HepG2 (cell line): Measurements from ENCODE around the gene SDHAF3. TPM values are rescaled to one million over a fixed set of nuclear protein-coding genes. Genes with fewer than 3 reads are reported as not detected.

Experiments
- ATAC-seq: fragments of 200-7000 bp; cut with Tn5 transposase; 3 replicates; pipeline ENCODE4 v1.9.1; 2020; ENCODE audit warnings: mild to moderate bottlenecking, moderate library complexity
- BruUV-seq: library from RNA; stranded (reverse); fragments of 400-500 nt; replicated peaks from 2 replicates; lab custom pipeline; 2021; lab: Mats Ljungman, UMichigan
- CTCF ChIA-PET: fragments of 300-600 bp; formaldehyde crosslinking; extraction: SDS; loops from one replicate; lab custom pipeline; 2021; ENCODE audit warnings: low total read pairs, inconsistent platforms, low intra/inter-chr PET ratio; lab: Yijun Ruan, JAX
- POLR2A ChIA-PET: fragments of 350-600 bp; sonication (Branson Sonifier 250); formaldehyde crosslinking; loops from one replicate; lab custom pipeline; 2020; ENCODE audit warnings: antibody characterized with exemption, inconsistent platforms; lab: Yijun Ruan, JAX
- DNase-seq: peaks from one replicate; pipeline ENCODE4 v3.0.0-alpha.2; 2015; ENCODE audit warnings: low spot score
- FAIRE-seq: peaks from 3 replicates; lab custom pipeline; 2011; peaks lifted over from hg19 to GRCh38; lab: Jason Lieb, UNC
- H2AFZ ChIP-seq: one replicate; pipeline ENCODE4 v1.6.1; 2011; ENCODE audit warnings: low read length, inconsistent platforms
- H3K27ac ChIP-seq: fragments of 300-600 bp; 3 replicates; pipeline ENCODE4 v1.8.0; 2011; ENCODE audit warnings: mixed run types, mild to moderate bottlenecking, mixed read lengths, low read length, inconsistent platforms; ENCODE audit not compliant: insufficient read depth; ENCODE audit errors: extremely low read length
- H3K27me3 ChIP-seq, 2 experiments: fragments of 200-600 bp in 1 of 2; 2 replicates in 1 of 2; 3 replicates in 1 of 2; pipeline versions ENCODE4 v1.6.0 to v1.8.0; 2011; ENCODE audit warnings: low read length in 2 of 2, mild to moderate bottlenecking in 2 of 2, moderate library complexity in 2 of 2, inconsistent platforms in 1 of 2; ENCODE audit not compliant: insufficient read depth in 2 of 2, control insufficient read depth in 1 of 2
- H3K36me3 ChIP-seq, 2 experiments: fragments of 200-600 bp in 1 of 2; replicated peaks in 1 of 2; 2 replicates in 1 of 2; 3 replicates in 1 of 2; pipeline versions ENCODE4 v1.5.1 to v1.8.0; 2011; ENCODE audit warnings: low read length in 2 of 2, inconsistent platforms in 1 of 2; ENCODE audit not compliant: insufficient read depth in 2 of 2, control insufficient read depth in 1 of 2
- H3K4me1 ChIP-seq: 2 replicates; pipeline ENCODE4 v1.5.1; 2012; ENCODE audit warnings: low read length, inconsistent platforms; ENCODE audit not compliant: insufficient read depth
- H3K4me2 ChIP-seq: 2 replicates; pipeline ENCODE4 v1.6.0; 2011; ENCODE audit warnings: low read depth, low read length, inconsistent platforms
- H3K4me3 ChIP-seq, 3 experiments: fragments of 200-600 bp in 1 of 3; sonication (generic), shearing (Covaris generic) in 1 of 3; replicated peaks in 1 of 3; 2 replicates each; pipeline ENCODE4 v1.5.1; 2011 to 2016; ENCODE audit warnings: low read length in 3 of 3, inconsistent platforms in 2 of 3, low read depth in 2 of 3, mild to moderate bottlenecking in 2 of 3, control low read depth in 1 of 3, mixed read lengths in 1 of 3; ENCODE audit not compliant: insufficient read depth in 1 of 3
- H3K79me2 ChIP-seq: one replicate; pipeline ENCODE4 v1.6.1; 2011; ENCODE audit warnings: low read length, inconsistent platforms; ENCODE audit not compliant: insufficient read depth
- H3K9ac ChIP-seq: 2 replicates; pipeline ENCODE4 v1.6.0; 2011; ENCODE audit warnings: mild to moderate bottlenecking, low read depth, low read length, inconsistent platforms; ENCODE audit not compliant: insufficient read depth
- H3K9me3 ChIP-seq: 2 replicates; pipeline ENCODE4 v1.5.1; 2012; ENCODE audit warnings: mild to moderate bottlenecking, low read length
- H4K20me1 ChIP-seq: 2 replicates; pipeline ENCODE4 v1.6.0; 2011; ENCODE audit warnings: inconsistent platforms, mild to moderate bottlenecking, low read length, moderate library complexity; ENCODE audit not compliant: insufficient read depth
- ARNT ChIP-seq: fragments of 450-650 bp; IDR thresholded peaks from 2 replicates; pipeline ENCODE4 v1.6.1; 2017
- DMAP1 ChIP-seq: IDR thresholded peaks from 2 replicates; pipeline ENCODE4 v1.6.1; 2016
- FOXA1 ChIP-seq, 2 experiments: fragments of 450-650 bp in 1 of 2; sonication (generic) in 1 of 2; formaldehyde crosslinking in 1 of 2; IDR thresholded peaks; 2 replicates each; pipeline versions ENCODE4 v1.4.0 to v1.6.1; 2016 to 2020; ENCODE audit warnings: missing genetic modification reagents in 1 of 2
- HDAC1 ChIP-seq: sonication (generic); formaldehyde crosslinking; IDR thresholded peaks from 2 replicates; pipeline ENCODE4 v1.5.1; 2020; ENCODE audit warnings: mild to moderate bottlenecking, missing genetic modification reagents
- HES4 ChIP-seq: sonication (generic); formaldehyde crosslinking; IDR thresholded peaks from 2 replicates; pipeline ENCODE4 v1.9.0; 2021; ENCODE audit warnings: mild to moderate bottlenecking, missing genetic modification reagents, borderline replicate concordance
- NCOA1 ChIP-seq: sonication (generic); formaldehyde crosslinking; IDR thresholded peaks from 2 replicates; pipeline ENCODE4 v1.9.0; 2021; ENCODE audit warnings: missing genetic modification reagents
- RFX1 ChIP-seq: fragments of 450-650 bp; IDR thresholded peaks from 2 replicates; pipeline ENCODE4 v1.6.1; 2017
- TIGD3 ChIP-seq: sonication (generic); formaldehyde crosslinking; IDR thresholded peaks from 2 replicates; pipeline ENCODE4 v1.5.1; 2020; ENCODE audit warnings: mild to moderate bottlenecking, missing genetic modification reagents, borderline replicate concordance
- ZFP36L1 ChIP-seq: sonication (generic); formaldehyde crosslinking; IDR thresholded peaks from 2 replicates; pipeline ENCODE4 v1.8.0; 2022; ENCODE audit warnings: mild to moderate bottlenecking, missing genetic modification reagents, moderate library complexity
- ZNF713 ChIP-seq: sonication (generic); formaldehyde crosslinking; IDR thresholded peaks from 2 replicates; pipeline ENCODE4 v1.4.0; 2020; ENCODE audit warnings: mild to moderate bottlenecking, missing genetic modification reagents
- ZNF746 ChIP-seq: sonication (generic); formaldehyde crosslinking; IDR thresholded peaks from 2 replicates; pipeline ENCODE4 v1.8.0; 2022; ENCODE audit warnings: mild to moderate bottlenecking, missing genetic modification reagents
- WGBS: methylation state at CpG from one replicate; pipeline ENCODE4 v1.1.6; 2017; ENCODE audit warnings: low lambda C conversion rate; 5-methylcytosine and 5-hydroxymethylcytosine counted together
- in situ Hi-C: cut with HindIII; loops from 2 replicates; pipeline ENCODE4 v1.10.0; 2017; ENCODE audit warnings: low pct_unique_long_range_greater_than_20kb; ENCODE audit not compliant: extremely low pct_ligation_motif_present
- intact Hi-C: fragments of 100-400 bp; cut with micrococcal nuclease; formaldehyde crosslinking; loops from one replicate; pipeline ENCODE4 v1.10.0; 2022; ENCODE audit not compliant: unreplicated experiment
- polyA plus RNA-seq, 8 experiments: library from polyadenylated mRNA; depleted of rRNA in 3 of 8; stranded (reverse) in 7 of 8; unstranded in 1 of 8; fragments of >200 nt; fragmentation: Illumina TruSeq in 4 of 8; extraction: Trizol in 4 of 8; gene quantifications; 2 replicates each; pipeline versions ENCODE4 v1.2.1 to v1.2.3, GENCODE V29; 2011 to 2016; ENCODE audit warnings: low read depth in 4 of 8, missing spikeins in 1 of 8, mixed read lengths in 1 of 8; ENCODE audit not compliant: insufficient read depth in 1 of 8
- total RNA-seq, 5 experiments: library from RNA; depleted of rRNA; stranded (reverse); fragments of >200 nt; fragmentation: Illumina TruSeq; extraction: Trizol; gene quantifications; 2 replicates each; pipeline ENCODE4 v1.2.3, GENCODE V29; 2016; ENCODE audit warnings: low read depth in 1 of 5
- TF ChIP-seq, protein P1 (sequence below): sonication (generic); formaldehyde crosslinking; IDR thresholded peaks from 2 replicates; pipeline ENCODE4 v1.5.0; 2020; ENCODE audit warnings: missing genetic modification reagents, mild to moderate bottlenecking, borderline replicate concordance
- TF ChIP-seq, protein P2 (sequence below): sonication (generic); formaldehyde crosslinking; IDR thresholded peaks from 2 replicates; pipeline ENCODE4 v1.8.0; 2022; ENCODE audit warnings: missing genetic modification reagents, low read depth, mild to moderate bottlenecking, borderline replicate concordance
- TF ChIP-seq, protein P3 (sequence below): sonication (generic); formaldehyde crosslinking; IDR thresholded peaks from 2 replicates; pipeline ENCODE4 v1.5.0; 2020; ENCODE audit warnings: mild to moderate bottlenecking, missing genetic modification reagents

The SDHAF3 gene
- total and polyA plus RNA-seq, 2 of the 13 experiments (the other 11 are each of a cell fraction or from before 2014, with no cell fraction given): 15.2 to 32.6 TPM

- H4K20me1 ChIP-seq: no peaks in the 10 kb centered on the region
- in situ Hi-C loops: no loop called here
- no peak overlapping the region for H3K4me3 ChIP-seq
- no peak for ATAC-seq
- TF ChIP-seq FOXA1 (IDR thresholded peaks at IDR 0.05) (no peak), FOXA1 (CRISPR knock-in tag; IDR thresholded peaks at IDR 0.05) (no peak)
- TF ChIP-seq, all 625 proteins: peak for 0
- H3K27me3 ChIP-seq: no peaks in the 10 kb centered on the region
- 4% methylated on average over 3 of the region's 3 CpGs for WGBS
- no peak overlapping the region for H2AFZ ChIP-seq
- ChIA-PET POLR2A (no interaction called here), CTCF (no interaction called here)
- intact Hi-C loops: no loop called here
- H3K79me2 ChIP-seq: no peaks in the 10 kb centered on the region
- BruUV-seq: no TSS peak
- no peak for FAIRE-seq
- H3K4me2 ChIP-seq: no peak overlapping the region
- no peak overlapping the region for H3K27ac ChIP-seq
- no peak overlapping the region for H3K9ac ChIP-seq
- DNase-seq: no peak
- H3K36me3 ChIP-seq: no peaks in the 10 kb centered on the region
- no peaks in the 10 kb centered on the region for H3K9me3 ChIP-seq
- H3K4me1 ChIP-seq: no peaks in the 10 kb centered on the region
These were observed 81.1 kb downstream of the SDHAF3 start for GRCh38 chr7:97198596-97198995.

GRCh38 chr7:97200018-97200417 is 82.5 kb downstream of the SDHAF3 start:
- Histone ChIP-seq H3K27ac (no peak overlapping the region), H3K4me3 (no peak overlapping the region), H3K9ac (no peak overlapping the region), H3K79me2 (no peaks in the 10 kb centered on the region), H3K4me1 (no peaks in the 10 kb centered on the region), H2AFZ (no peak overlapping the region), H4K20me1 (no peaks in the 10 kb centered on the region), H3K36me3 (no peaks in the 10 kb centered on the region), H3K9me3 (no peaks in the 10 kb centered on the region), H3K27me3 (no peaks in the 10 kb centered on the region), H3K4me2 (no peak overlapping the region)
- FAIRE-seq: no peak
- 92% methylated on average over 2 of the region's 2 CpGs for WGBS
- ATAC-seq: no peak
- intact Hi-C loops: no loop called here
- no peak for DNase-seq
- POLR2A ChIA-PET: no interaction called here
- CTCF ChIA-PET: no interaction called here
- no TSS peak for BruUV-seq
- in situ Hi-C loops: no loop called here
- TF ChIP-seq RFX1 (no peak), HDAC1 (CRISPR knock-in tag) (no peak), HES4 (CRISPR knock-in tag) (no peak), TIGD3 (CRISPR knock-in tag) (no peak), ZFP36L1 (CRISPR knock-in tag) (no peak), DMAP1 (CRISPR knock-in tag) (no peak), ZNF713 (CRISPR knock-in tag) (no peak), ARNT (no peak), ZNF746 (no peak), NCOA1 (CRISPR knock-in tag) (no peak)
- TF ChIP-seq, protein P1, sequence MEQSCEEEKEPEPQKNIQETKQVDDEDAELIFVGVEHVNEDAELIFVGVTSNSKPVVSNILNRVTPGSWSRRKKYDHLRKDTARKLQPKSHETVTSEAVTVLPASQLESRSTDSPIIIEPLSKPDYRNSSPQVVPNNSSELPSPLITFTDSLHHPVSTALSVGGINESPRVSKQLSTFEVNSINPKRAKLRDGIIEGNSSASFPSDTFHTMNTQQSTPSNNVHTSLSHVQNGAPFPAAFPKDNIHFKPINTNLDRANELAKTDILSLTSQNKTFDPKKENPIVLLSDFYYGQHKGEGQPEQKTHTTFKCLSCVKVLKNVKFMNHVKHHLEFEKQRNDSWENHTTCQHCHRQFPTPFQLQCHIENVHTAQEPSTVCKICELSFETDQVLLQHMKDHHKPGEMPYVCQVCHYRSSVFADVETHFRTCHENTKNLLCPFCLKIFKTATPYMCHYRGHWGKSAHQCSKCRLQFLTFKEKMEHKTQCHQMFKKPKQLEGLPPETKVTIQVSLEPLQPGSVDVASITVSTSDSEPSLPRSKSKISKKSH (CRISPR knock-in tag): no peak
- TF ChIP-seq, protein P2, sequence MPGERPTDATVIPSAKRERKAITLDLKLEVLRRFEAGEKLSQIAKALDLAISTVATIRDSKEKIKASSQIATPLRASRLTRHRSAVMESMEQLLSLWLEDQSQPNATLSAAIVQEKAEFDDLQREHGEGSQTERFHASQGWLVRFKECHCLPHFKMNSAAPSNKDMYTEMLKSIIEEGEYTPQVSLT (CRISPR knock-in tag): no peak
- TF ChIP-seq, protein P3, sequence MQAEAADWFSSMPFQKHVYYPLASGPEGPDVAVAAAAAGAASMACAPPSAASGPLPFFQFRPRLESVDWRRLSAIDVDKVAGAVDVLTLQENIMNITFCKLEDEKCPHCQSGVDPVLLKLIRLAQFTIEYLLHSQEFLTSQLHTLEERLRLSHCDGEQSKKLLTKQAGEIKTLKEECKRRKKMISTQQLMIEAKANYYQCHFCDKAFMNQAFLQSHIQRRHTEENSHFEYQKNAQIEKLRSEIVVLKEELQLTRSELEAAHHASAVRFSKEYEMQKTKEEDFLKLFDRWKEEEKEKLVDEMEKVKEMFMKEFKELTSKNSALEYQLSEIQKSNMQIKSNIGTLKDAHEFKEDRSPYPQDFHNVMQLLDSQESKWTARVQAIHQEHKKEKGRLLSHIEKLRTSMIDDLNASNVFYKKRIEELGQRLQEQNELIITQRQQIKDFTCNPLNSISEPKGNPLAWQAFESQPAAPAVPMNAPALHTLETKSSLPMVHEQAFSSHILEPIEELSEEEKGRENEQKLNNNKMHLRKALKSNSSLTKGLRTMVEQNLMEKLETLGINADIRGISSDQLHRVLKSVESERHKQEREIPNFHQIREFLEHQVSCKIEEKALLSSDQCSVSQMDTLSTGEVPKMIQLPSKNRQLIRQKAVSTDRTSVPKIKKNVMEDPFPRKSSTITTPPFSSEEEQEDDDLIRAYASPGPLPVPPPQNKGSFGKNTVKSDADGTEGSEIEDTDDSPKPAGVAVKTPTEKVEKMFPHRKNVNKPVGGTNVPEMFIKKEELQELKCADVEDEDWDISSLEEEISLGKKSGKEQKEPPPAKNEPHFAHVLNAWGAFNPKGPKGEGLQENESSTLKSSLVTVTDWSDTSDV (CRISPR knock-in tag): no peak
